ENCODE results near the gene ARHGAP4. TPM values are rescaled to one million over a fixed set of nuclear protein-coding genes. Genes with fewer than 3 reads are reported as not detected.

ARHGAP4 gene
- total and polyA plus RNA-seq, 10 of the 15 experiments (the other 5 are each of a cell fraction or from before 2014, with no cell fraction given): 0.71 to 120 (median 44.3) TPM

DNA sequence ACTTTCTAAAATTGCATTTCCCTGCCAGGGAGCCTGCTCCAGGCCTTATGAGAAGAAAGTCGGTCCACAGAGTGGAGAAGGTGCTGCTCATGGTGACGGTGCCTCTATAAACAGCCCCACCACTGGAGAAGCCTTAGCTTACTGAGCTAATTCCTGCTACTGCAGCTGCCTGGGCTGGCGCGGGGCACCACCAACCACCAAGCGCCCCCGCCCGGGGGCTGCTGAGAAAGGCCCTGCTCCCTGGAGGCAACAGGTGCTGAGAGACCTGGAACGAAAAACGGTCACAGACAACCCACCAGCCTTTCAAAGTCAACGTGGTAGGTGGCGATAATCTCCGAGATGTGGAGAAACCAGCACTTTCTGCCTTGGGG lies 42.7 kb upstream of the ARHGAP4 start (continued):
- no peak for TF ChIP-seq SRF (IDR thresholded peaks at IDR 0.05; ENCODE audit: low read depth in 2 of 2, low read length in 2 of 2)
- TF ChIP-seq POLR2A (IDR thresholded peaks at IDR 0.05; ENCODE audit: low read depth, low read length): no peak
- TF ChIP-seq PML (IDR thresholded peaks at IDR 0.05; ENCODE audit: low read length): no peak
- peak; percentile 34; the same call in 1 of the 2 replicates for TF ChIP-seq IKZF1 (conservative IDR thresholded peaks at IDR 0.05)
- peak; percentile 47; the same call in 1 of the 2 replicates for TF ChIP-seq TCF12 (IDR thresholded peaks at IDR 0.05; ENCODE audit: low read depth, low read length)
- no peak for TF ChIP-seq RAD21 (IDR thresholded peaks at IDR 0.05; ENCODE audit: insufficient read depth, low read depth, low read length)
- no peak for TF ChIP-seq TBL1XR1 (IDR thresholded peaks at IDR 0.05; ENCODE audit: low read depth, low read length)
- TF ChIP-seq IKZF2 (IDR thresholded peaks at IDR 0.05): peak in 1 of 2 experiments; percentile 8; a peak in 1 of 4 replicates
- TF ChIP-seq, protein P1, sequence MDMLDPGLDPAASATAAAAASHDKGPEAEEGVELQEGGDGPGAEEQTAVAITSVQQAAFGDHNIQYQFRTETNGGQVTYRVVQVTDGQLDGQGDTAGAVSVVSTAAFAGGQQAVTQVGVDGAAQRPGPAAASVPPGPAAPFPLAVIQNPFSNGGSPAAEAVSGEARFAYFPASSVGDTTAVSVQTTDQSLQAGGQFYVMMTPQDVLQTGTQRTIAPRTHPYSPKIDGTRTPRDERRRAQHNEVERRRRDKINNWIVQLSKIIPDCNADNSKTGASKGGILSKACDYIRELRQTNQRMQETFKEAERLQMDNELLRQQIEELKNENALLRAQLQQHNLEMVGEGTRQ (IDR thresholded peaks at IDR 0.05; ENCODE audit: borderline replicate concordance, low read depth, low read length): no peak
- TF ChIP-seq NFIC (IDR thresholded peaks at IDR 0.05; ENCODE audit: low read depth, low read length): no peak
- TF ChIP-seq, protein P2, sequence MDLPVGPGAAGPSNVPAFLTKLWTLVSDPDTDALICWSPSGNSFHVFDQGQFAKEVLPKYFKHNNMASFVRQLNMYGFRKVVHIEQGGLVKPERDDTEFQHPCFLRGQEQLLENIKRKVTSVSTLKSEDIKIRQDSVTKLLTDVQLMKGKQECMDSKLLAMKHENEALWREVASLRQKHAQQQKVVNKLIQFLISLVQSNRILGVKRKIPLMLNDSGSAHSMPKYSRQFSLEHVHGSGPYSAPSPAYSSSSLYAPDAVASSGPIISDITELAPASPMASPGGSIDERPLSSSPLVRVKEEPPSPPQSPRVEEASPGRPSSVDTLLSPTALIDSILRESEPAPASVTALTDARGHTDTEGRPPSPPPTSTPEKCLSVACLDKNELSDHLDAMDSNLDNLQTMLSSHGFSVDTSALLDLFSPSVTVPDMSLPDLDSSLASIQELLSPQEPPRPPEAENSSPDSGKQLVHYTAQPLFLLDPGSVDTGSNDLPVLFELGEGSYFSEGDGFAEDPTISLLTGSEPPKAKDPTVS (IDR thresholded peaks at IDR 0.05; ENCODE audit: low read depth, low read length): no peak
- TF ChIP-seq HCFC1 (IDR thresholded peaks at IDR 0.05; ENCODE audit: low read length): no peak

Measured in GM12878 (cell line).